Measurements from ENCODE around the gene KCNE2. TPM values are rescaled to one million over a fixed set of nuclear protein-coding genes. Genes with fewer than 3 reads are reported as not detected.
"Not testable (repeated sequence)": the region's sequence is repeated elsewhere in the genome, so short reads cannot be mapped to it uniquely, and the experiment has no call there.

The KCNE2 gene
- total RNA-seq, 1 experiment from 2014 or later: not detected

DNA sequence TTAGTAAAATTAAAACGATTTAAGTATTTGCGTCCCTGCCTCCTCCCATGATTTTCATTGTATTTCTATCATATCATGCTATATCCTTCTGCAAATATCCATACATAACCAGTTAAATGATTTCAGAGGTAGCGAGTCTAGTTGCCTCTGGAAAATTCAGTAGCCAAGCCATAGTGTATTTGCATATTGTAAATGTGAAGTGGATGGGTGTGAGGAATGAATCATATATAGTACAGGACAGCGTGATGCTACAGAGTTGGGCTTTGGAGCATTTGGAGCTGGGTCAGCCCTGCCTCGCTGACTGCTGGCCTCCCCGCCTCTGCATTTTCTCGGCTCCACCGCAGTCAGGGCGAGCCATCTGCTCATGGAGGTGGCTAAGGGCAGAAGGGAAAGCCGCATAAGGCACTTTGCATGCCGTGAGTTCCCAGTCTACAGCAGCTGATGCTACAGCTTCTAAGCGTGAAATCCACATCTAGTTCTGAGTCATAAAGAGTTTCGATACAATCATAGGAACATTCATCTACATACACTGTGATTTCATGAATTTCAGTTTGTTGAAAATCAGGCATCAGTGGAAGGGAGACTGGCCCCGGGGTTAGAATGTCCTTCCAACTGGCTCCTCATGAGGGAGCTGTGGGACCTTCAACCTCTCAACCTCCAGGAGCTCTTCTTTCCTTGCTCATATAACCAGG is 20.1 kb downstream of the KCNE2 start:
- CTCF ChIA-PET; H3K9me3 Mint-ChIP-seq (ENCODE audit: unreplicated experiment); H3K4me3 Mint-ChIP-seq (ENCODE audit: unreplicated experiment); H3K36me3 Mint-ChIP-seq (ENCODE audit: insufficient read depth, unreplicated experiment); POLR2A ChIA-PET; BruUV-seq (replicated peaks); H3K27ac Mint-ChIP-seq (ENCODE audit: low read depth, unreplicated experiment); intact Hi-C loops (cut with micrococcal nuclease); DNase-seq (ENCODE audit: unreplicated experiment); H3K4me1 Mint-ChIP-seq (ENCODE audit: insufficient read depth, unreplicated experiment); H3K27me3 Mint-ChIP-seq (ENCODE audit: insufficient read depth, unreplicated experiment): not testable (repeated sequence)

DNA sequence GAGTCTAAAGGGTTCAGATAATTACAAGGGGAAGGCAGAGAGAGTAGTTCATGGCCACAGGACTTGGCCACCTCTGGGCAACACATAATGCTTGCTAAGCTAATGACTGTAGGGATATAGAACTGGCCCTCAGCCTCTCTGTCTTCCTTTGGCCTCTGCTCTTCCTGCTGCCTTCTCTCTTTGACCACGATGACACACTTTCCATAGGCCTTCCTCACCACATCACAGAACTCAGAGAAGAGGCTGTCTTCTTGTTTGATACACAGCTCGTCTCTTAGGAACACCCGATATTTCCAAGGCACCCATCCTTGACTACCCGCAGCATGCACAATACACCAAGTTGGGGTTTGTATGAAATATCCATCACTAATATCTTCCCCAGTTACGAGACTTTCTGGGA is 36.7 kb downstream of the KCNE2 start:
- CTCF ChIA-PET; H3K4me1 Mint-ChIP-seq (ENCODE audit: insufficient read depth, unreplicated experiment); intact Hi-C loops (cut with micrococcal nuclease); H3K9me3 Mint-ChIP-seq (ENCODE audit: unreplicated experiment); H3K27me3 Mint-ChIP-seq (ENCODE audit: insufficient read depth, unreplicated experiment); POLR2A ChIA-PET; BruUV-seq (replicated peaks); DNase-seq (ENCODE audit: unreplicated experiment); H3K27ac Mint-ChIP-seq (ENCODE audit: low read depth, unreplicated experiment); H3K4me3 Mint-ChIP-seq (ENCODE audit: unreplicated experiment); H3K36me3 Mint-ChIP-seq (ENCODE audit: insufficient read depth, unreplicated experiment): not testable (repeated sequence)

DNA sequence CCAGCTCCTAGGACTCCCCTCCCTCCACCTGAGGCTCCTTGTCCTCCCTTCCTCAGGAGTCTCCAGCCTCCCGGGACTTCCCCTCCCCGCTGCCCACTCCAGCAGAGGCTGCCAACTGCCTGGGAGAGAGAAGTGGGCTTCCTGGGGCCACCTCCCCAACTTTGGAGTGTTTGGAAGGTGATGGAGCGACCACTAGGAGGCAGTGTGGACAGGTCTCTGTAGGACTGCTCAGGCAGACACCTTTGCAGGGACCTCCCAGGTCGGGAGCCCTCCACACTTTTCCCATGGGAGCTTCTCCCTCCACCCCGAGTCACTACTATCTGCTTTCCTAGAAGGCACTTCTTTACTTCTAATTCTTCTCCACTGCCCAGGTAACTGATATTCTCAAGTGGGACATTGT is 40.9 kb downstream of the KCNE2 start:
- POLR2A ChIA-PET; H3K9me3 Mint-ChIP-seq (ENCODE audit: unreplicated experiment): not testable (repeated sequence)

DNA sequence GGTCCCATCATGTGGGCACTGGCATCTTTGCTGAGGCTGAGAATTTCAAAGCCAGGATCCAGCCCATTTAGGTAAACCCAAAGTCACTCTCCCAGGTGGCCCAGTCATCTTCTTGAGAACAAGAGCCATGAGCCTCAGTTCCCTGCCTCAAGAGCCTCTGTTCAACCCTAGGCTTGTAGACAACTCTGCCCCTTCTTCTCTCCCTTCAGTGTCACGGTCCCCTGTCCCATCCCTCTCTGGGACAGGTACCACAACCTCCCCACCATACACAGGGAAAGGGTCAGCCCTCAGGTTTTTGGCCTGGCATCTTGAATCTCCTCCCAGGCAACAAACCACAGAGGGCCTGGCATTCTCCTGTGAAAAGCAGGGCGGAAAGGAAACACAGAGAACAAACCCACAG is 41.9 kb downstream of the KCNE2 start:
- H3K36me3 Mint-ChIP-seq (ENCODE audit: insufficient read depth, unreplicated experiment); H3K27me3 Mint-ChIP-seq (ENCODE audit: insufficient read depth, unreplicated experiment); CTCF ChIA-PET; H3K4me3 Mint-ChIP-seq (ENCODE audit: unreplicated experiment); H3K9me3 Mint-ChIP-seq (ENCODE audit: unreplicated experiment); H3K27ac Mint-ChIP-seq (ENCODE audit: low read depth, unreplicated experiment); H3K4me1 Mint-ChIP-seq (ENCODE audit: insufficient read depth, unreplicated experiment); BruUV-seq (replicated peaks); POLR2A ChIA-PET; intact Hi-C loops (cut with micrococcal nuclease); DNase-seq (ENCODE audit: unreplicated experiment): not testable (repeated sequence)

More for the DNA sequence above, 40.9 kb downstream of the KCNE2 start:
- intact Hi-C loops (cut with micrococcal nuclease); H3K27ac Mint-ChIP-seq (ENCODE audit: low read depth, unreplicated experiment); CTCF ChIA-PET; BruUV-seq (replicated peaks); H3K4me1 Mint-ChIP-seq (ENCODE audit: insufficient read depth, unreplicated experiment); DNase-seq (ENCODE audit: unreplicated experiment); H3K4me3 Mint-ChIP-seq (ENCODE audit: unreplicated experiment); H3K36me3 Mint-ChIP-seq (ENCODE audit: insufficient read depth, unreplicated experiment); H3K27me3 Mint-ChIP-seq (ENCODE audit: insufficient read depth, unreplicated experiment): not testable (repeated sequence)

DNA sequence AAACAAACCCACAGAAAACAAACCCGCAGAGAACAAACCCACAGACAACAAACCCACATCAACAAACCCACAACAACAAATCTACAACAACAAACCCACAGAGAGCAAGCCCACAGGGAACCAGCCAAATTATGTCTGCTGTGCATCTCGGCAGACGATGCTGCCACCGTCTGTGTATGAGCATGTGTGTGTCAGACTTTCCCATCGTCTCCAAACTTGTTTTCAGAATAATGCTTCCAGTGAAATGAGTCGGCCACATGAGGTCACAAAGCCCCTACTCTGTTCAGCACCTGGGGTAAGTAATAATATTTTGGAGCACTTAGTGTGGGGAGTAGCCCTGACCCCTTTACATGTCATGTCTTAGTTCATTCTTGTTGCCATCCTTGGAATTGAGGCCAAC is 42.3 kb downstream of the KCNE2 start:
- intact Hi-C loops (cut with micrococcal nuclease); CTCF ChIA-PET; H3K36me3 Mint-ChIP-seq (ENCODE audit: insufficient read depth, unreplicated experiment); H3K27me3 Mint-ChIP-seq (ENCODE audit: insufficient read depth, unreplicated experiment); H3K27ac Mint-ChIP-seq (ENCODE audit: low read depth, unreplicated experiment); BruUV-seq (replicated peaks); H3K4me1 Mint-ChIP-seq (ENCODE audit: insufficient read depth, unreplicated experiment); H3K9me3 Mint-ChIP-seq (ENCODE audit: unreplicated experiment); H3K4me3 Mint-ChIP-seq (ENCODE audit: unreplicated experiment); DNase-seq (ENCODE audit: unreplicated experiment); POLR2A ChIA-PET: not testable (repeated sequence)

DNA sequence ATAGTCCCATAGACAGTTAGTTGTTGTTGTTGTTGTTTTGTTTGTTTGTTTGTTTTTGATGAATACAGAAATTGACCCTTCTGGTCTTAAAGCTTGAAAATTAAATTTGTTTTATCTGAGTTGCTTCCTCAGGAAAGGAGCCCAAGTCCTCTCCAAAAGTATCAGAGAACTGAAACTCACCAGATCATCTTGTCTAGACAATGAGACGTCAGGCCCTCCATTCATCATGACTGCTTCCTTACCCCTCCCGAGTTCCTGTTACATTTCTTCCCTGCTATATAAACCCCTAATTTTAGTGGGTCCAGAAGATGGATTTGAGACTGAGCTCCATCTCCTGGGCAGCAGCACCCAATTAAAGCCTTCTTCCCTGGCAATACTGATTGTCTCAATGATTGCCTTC is 42.9 kb downstream of the KCNE2 start:
- CTCF ChIA-PET: not testable (repeated sequence)

DNA sequence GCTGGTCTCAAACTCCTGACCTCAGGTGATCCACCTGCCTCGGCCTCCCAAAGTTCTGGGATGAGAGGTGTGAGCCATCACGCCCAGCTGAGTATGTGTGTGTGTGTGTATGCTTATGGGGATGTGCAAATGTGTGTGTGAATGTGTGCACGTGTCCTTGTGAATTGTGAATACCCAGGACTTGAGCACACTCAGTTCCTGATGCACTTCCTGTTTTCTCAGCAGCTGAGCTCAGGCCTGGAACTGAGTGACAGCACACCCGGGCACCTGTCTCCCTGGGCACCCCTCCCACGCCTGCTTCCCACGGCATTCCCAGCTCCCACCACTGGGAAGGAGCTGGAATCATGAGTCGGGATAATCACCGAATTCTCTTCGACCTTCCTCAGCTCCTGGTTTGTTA is 43.5 kb downstream of the KCNE2 start:
- BruUV-seq (replicated peaks); CTCF ChIA-PET; POLR2A ChIA-PET; H3K9me3 Mint-ChIP-seq (ENCODE audit: unreplicated experiment); H3K4me3 Mint-ChIP-seq (ENCODE audit: unreplicated experiment); H3K4me1 Mint-ChIP-seq (ENCODE audit: insufficient read depth, unreplicated experiment); H3K27me3 Mint-ChIP-seq (ENCODE audit: insufficient read depth, unreplicated experiment); H3K27ac Mint-ChIP-seq (ENCODE audit: low read depth, unreplicated experiment); DNase-seq (ENCODE audit: unreplicated experiment); intact Hi-C loops (cut with micrococcal nuclease); H3K36me3 Mint-ChIP-seq (ENCODE audit: insufficient read depth, unreplicated experiment): not testable (repeated sequence)

More for the DNA sequence above, 42.9 kb downstream of the KCNE2 start:
- BruUV-seq (replicated peaks); H3K27ac Mint-ChIP-seq (ENCODE audit: low read depth, unreplicated experiment); H3K36me3 Mint-ChIP-seq (ENCODE audit: insufficient read depth, unreplicated experiment); POLR2A ChIA-PET; H3K4me3 Mint-ChIP-seq (ENCODE audit: unreplicated experiment); H3K4me1 Mint-ChIP-seq (ENCODE audit: insufficient read depth, unreplicated experiment); H3K27me3 Mint-ChIP-seq (ENCODE audit: insufficient read depth, unreplicated experiment); H3K9me3 Mint-ChIP-seq (ENCODE audit: unreplicated experiment); DNase-seq (ENCODE audit: unreplicated experiment); intact Hi-C loops (cut with micrococcal nuclease): not testable (repeated sequence)

DNA sequence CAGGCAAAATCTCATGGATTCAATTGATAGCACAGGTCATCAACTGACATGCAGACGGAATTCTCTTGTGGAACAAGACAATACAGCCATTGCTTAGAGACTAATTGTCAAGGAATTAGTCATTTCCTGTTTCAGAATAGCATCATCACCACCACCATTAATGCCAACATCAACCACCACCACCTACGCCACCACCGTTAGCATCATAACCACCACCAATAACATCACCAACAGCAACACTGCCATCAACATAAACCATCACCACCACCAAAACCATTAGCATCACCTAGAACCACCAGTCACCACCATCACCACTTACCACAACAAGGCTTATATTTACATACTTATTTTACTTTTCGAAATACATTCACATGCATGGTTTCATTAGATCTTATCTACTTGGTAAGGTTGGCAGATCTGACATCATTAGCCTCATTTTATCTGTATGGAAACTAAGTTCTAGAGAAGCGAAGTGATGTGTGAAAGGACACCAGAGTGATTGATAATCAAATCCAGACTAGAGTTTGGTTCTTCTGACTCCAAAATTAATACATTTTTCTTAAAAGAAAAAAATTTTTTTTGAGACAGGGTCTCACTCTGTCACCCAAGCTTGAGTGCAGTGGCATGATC is 53.8 kb downstream of the KCNE2 start:
- H3K4me3 Mint-ChIP-seq (ENCODE audit: unreplicated experiment); H3K4me1 Mint-ChIP-seq (ENCODE audit: insufficient read depth, unreplicated experiment); H3K36me3 Mint-ChIP-seq (ENCODE audit: insufficient read depth, unreplicated experiment); H3K9me3 Mint-ChIP-seq (ENCODE audit: unreplicated experiment); H3K27ac Mint-ChIP-seq (ENCODE audit: low read depth, unreplicated experiment); POLR2A ChIA-PET; BruUV-seq (replicated peaks); intact Hi-C loops (cut with micrococcal nuclease); H3K27me3 Mint-ChIP-seq (ENCODE audit: insufficient read depth, unreplicated experiment); CTCF ChIA-PET; DNase-seq (ENCODE audit: unreplicated experiment): not testable (repeated sequence)
